NCI-H748 (cell line): ENCODE results near the gene CCIN.
"Not testable (repeated sequence)": the region's sequence is repeated elsewhere in the genome, so short reads cannot be mapped to it uniquely, and the experiment has no call there.

Experiments used
- DNase-seq: peaks from one replicate; lab custom pipeline; 2025; ENCODE audit not compliant: unreplicated experiment; lab: John Stamatoyannopoulos, UW

Gene CCIN

GRCh38 chr9:36169166-36169565, at the start of gene CCIN:
CCIN (plus strand) TSS chr9:36169388; CDS start chr9:36169503, 115 bp downstream.
- DNase-seq, result no peak

- no peak for DNase-seq
Measured at GRCh38 chr9:36119476-36119875, 49.7 kb upstream of the CCIN start.

- no peak for DNase-seq
Measured at GRCh38 chr9:36120705-36121104, 48.5 kb upstream of the CCIN start.

- no peak for DNase-seq
Measured at GRCh38 chr9:36121971-36122370, 47.2 kb upstream of the CCIN start.

GRCh38 chr9:36123515-36123914, 45.7 kb upstream of the CCIN start:
- DNase-seq, result no peak

- no peak for DNase-seq
Measured at GRCh38 chr9:36125062-36125855, 43.9 kb upstream of the CCIN start.

- DNase-seq, result no peak
Measured at GRCh38 chr9:36126016-36126730, 43.0 kb upstream of the CCIN start.

- DNase-seq, result no peak
Measured at GRCh38 chr9:36127652-36128244, 41.4 kb upstream of the CCIN start.

- no peak for DNase-seq
Measured at GRCh38 chr9:36128349-36128748, 40.8 kb upstream of the CCIN start.

GRCh38 chr9:36129139-36129538, 40.0 kb upstream of the CCIN start:
- DNase-seq, result no peak

- not testable (repeated sequence) for DNase-seq
Measured at GRCh38 chr9:36131666-36132065, 37.5 kb upstream of the CCIN start.

GRCh38 chr9:36132086-36132485, 37.1 kb upstream of the CCIN start:
- DNase-seq, result no peak

GRCh38 chr9:36134761-36135505, 34.3 kb upstream of the CCIN start:
- no peak for DNase-seq

- DNase-seq, result no peak
Measured at GRCh38 chr9:36135741-36136271, 33.4 kb upstream of the CCIN start.

GRCh38 chr9:36136272-36136893, 32.8 kb upstream of the CCIN start, which contains the start of gene GLIPR2:
GLIPR2 (plus strand) TSS chr9:36136733; CDS start chr9:36136779, 46 bp downstream.
- peak; percentile 71 for DNase-seq

GRCh38 chr9:36136894-36137391, 32.2 kb upstream of the CCIN start:
- DNase-seq, result no peak

- no peak for DNase-seq
Measured at GRCh38 chr9:36137392-36138004, 31.7 kb upstream of the CCIN start.

GRCh38 chr9:36138496-36138895, 30.7 kb upstream of the CCIN start:
- no peak for DNase-seq

- DNase-seq, result no peak
Measured at GRCh38 chr9:36138901-36139300, 30.3 kb upstream of the CCIN start.
